ENCODE data around the gene ZFPL1. TPM values are rescaled to one million over a fixed set of nuclear protein-coding genes. Genes with fewer than 3 reads are reported as not detected.

ZFPL1 gene
- total RNA-seq, 1 donor from 2014 or later = 46.2 TPM

DNA sequence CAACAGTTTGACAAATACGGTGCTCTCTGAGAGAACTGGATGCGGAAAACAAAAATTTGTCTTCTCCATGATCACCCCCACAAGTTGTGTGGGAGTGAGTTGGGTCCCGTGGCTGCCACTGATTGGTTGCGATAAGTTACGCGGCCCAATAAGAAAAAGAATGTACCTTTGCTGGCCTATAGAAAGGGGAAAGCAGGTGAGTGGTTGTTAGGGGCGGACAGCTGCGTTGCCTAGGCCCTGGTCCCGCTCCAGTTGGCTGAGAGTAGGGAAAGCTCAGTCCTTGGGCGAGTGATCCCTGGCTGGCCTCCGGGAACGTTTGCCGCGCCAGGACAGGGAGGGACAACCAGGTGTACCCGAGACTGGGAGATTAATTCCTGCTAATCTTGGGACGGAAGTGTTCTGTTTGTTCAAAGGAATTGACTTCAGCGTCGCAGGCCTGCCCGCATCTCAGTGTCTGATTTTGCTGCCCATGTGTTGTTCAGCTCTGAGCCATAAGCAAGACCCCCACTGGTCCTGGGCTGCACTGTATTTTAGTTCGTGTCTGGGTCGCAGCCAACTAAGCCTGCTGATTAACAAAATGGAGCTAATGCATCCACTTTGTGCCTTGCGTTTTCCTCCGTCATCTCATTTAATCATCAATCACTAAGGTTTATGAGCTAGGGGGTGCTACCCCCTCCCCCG lies 51.1 kb downstream of the ZFPL1 start:
- peaks cover 30% of the 10 kb centered on the region for H3K4me1 Mint-ChIP-seq
- peak; percentile 71 to 84 for DNase-seq (ENCODE audit: low spot score in 2 of 2, unreplicated experiment in 2 of 2)
- peaks cover 3% of the 10 kb centered on the region for H3K27me3 Mint-ChIP-seq (ENCODE audit: low read depth)
- TF ChIP-seq, protein P1, sequence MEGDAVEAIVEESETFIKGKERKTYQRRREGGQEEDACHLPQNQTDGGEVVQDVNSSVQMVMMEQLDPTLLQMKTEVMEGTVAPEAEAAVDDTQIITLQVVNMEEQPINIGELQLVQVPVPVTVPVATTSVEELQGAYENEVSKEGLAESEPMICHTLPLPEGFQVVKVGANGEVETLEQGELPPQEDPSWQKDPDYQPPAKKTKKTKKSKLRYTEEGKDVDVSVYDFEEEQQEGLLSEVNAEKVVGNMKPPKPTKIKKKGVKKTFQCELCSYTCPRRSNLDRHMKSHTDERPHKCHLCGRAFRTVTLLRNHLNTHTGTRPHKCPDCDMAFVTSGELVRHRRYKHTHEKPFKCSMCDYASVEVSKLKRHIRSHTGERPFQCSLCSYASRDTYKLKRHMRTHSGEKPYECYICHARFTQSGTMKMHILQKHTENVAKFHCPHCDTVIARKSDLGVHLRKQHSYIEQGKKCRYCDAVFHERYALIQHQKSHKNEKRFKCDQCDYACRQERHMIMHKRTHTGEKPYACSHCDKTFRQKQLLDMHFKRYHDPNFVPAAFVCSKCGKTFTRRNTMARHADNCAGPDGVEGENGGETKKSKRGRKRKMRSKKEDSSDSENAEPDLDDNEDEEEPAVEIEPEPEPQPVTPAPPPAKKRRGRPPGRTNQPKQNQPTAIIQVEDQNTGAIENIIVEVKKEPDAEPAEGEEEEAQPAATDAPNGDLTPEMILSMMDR (IDR thresholded peaks at IDR 0.05; ENCODE audit: unreplicated experiment) = no peak
- no peaks in the 10 kb centered on the region for H3K9me3 Mint-ChIP-seq
- peak overlapping the region; percentile 100 for H3K27ac Mint-ChIP-seq
- peak overlapping the region; percentile 99 for H3K4me3 Mint-ChIP-seq
- H3K36me3 Mint-ChIP-seq = peaks cover 3% of the 10 kb centered on the region

DNA sequence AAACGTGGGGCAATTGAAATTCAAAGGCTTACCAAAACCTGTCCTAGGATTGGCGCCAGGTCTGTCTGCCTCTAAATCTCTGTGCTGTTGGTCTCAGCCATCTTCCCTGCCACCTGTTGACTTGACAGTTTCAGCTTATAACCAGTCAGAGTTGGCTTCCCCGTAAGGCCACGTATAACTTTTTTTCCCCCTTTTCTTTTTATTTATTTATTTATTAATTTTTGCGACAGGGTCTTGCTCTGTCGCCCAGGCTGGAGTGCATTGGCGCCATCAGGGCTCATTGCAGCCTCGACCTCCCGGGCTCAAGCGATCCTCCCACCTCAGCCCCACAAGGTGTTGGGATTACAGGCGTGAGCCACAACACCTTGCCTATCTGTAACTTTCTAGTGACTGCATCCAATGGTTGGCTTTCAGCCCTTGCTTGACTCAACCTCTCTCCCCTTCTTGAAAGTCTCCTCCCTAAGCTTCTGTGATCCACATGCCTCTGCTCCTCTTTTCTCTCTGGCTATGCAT lies 51.7 kb downstream of the ZFPL1 start:
- no peak for DNase-seq (ENCODE audit: low spot score in 2 of 2, unreplicated experiment in 2 of 2)
- Mint-ChIP-seq H3K4me1 (peaks cover 30% of the 10 kb centered on the region), H3K9me3 (no peaks in the 10 kb centered on the region), H3K27me3 (ENCODE audit: low read depth) (peaks cover 7% of the 10 kb centered on the region), H3K27ac (peak overlapping the region; percentile 100), H3K4me3 (peak overlapping the region; percentile 99), H3K36me3 (peaks cover 3% of the 10 kb centered on the region)
- TF ChIP-seq, protein P1 (IDR thresholded peaks at IDR 0.05; ENCODE audit: unreplicated experiment) = no peak

DNA sequence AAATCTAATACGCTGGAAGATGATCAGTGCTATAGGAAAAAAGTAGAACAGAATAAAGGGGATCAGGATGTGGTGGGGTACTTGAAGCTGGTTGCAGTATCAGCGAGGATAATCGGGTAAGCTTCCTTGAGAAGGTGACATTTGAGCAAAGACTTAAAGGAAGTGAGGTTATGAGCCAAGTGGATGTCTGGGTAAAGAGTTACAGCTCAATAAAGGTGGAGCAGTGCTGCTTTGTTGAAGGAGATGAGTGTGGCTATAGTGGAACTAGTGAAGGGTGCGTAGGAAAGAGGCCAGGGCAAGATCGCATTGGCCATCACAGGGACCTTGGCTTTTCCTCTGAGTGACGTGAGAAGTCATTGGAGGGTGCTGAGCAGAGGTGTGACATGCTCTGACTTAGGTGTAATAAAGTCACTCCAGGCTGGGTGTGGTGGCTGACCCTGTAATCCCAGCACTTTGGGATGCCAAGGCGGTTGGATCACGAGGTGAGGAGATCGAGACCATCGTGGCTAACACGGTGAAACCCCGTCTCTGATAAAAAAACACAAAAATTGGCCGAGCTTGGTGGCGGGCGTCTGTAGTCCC lies 52.6 kb downstream of the ZFPL1 start:
- no peaks in the 10 kb centered on the region for H3K36me3 Mint-ChIP-seq
- no peak for DNase-seq (ENCODE audit: low spot score in 2 of 2, unreplicated experiment in 2 of 2)
- peaks cover 16% of the 10 kb centered on the region for H3K27me3 Mint-ChIP-seq (ENCODE audit: low read depth)
- no peaks in the 10 kb centered on the region for H3K9me3 Mint-ChIP-seq
- peak overlapping the region; percentile 49 for H3K4me3 Mint-ChIP-seq
- H3K27ac Mint-ChIP-seq = peak overlapping the region; percentile 90
- TF ChIP-seq, protein P1 (IDR thresholded peaks at IDR 0.05; ENCODE audit: unreplicated experiment) = no peak
- peaks cover 30% of the 10 kb centered on the region for H3K4me1 Mint-ChIP-seq

Small RNAs within 50 kb of the gene (microRNA-seq; reads per million reads assigned to microRNA genes)
- gene MIR6751 = 1.8 reads per million

Other genes starting within 250 kb of the ZFPL1 start
- gene CDC42BPG, start 239.6 kb upstream of the ZFPL1 start, total RNA-seq = 24.6 to 30.1 TPM (median 25.0 TPM) in 3 replicates
- 84.9 to 94.5 TPM (median 86.8 TPM) in 3 replicates for gene EHD1, start 205.6 kb upstream of the ZFPL1 start, total RNA-seq
- 29.8 to 32.9 TPM (median 31.7 TPM) in 3 replicates for gene ATG2A, start 167.0 kb upstream of the ZFPL1 start, total RNA-seq
- 12.3 to 14.4 TPM (median 13.5 TPM) in 3 replicates for gene PPP2R5B, start 159.5 kb upstream of the ZFPL1 start, total RNA-seq
- gene GPHA2, start 148.3 kb upstream of the ZFPL1 start, total RNA-seq = not detected in 3 replicates
- not detected in 3 replicates for gene MAJIN, start 112.1 kb upstream of the ZFPL1 start, total RNA-seq
- gene BATF2, start 87.3 kb upstream of the ZFPL1 start, total RNA-seq = 1.5 to 1.9 TPM (median 1.7 TPM) in 3 replicates
- 79.9 to 87.3 TPM (median 84.4 TPM) in 3 replicates for gene ARL2, start 70.1 kb upstream of the ZFPL1 start, total RNA-seq
- 19.2 to 21.0 TPM (median 20.8 TPM) in 3 replicates for gene SNX15, start 56.8 kb upstream of the ZFPL1 start, total RNA-seq
- 15.3 to 16.3 TPM (median 16.1 TPM) in 3 replicates for gene SAC3D1, start 43.0 kb upstream of the ZFPL1 start, total RNA-seq
- 1.2 to 1.8 TPM (median 1.5 TPM) in 3 replicates for gene NAALADL1, start 25.7 kb upstream of the ZFPL1 start, total RNA-seq
- 16.4 to 17.0 TPM (median 16.5 TPM) in 3 replicates for gene CDCA5, start 182 bp upstream of the ZFPL1 start, total RNA-seq
- 95.7 to 114 TPM (median 113 TPM) in 3 replicates for gene VPS51, start 12.0 kb downstream of the ZFPL1 start, total RNA-seq
- gene TM7SF2, start 27.6 kb downstream of the ZFPL1 start, total RNA-seq = 73.4 to 75.6 TPM (median 74.2 TPM) in 3 replicates
- gene ZNHIT2, start 33.5 kb downstream of the ZFPL1 start, total RNA-seq = 6.7 to 7.5 TPM (median 7.3 TPM) in 3 replicates
- 710 to 765 TPM (median 760 TPM) in 3 replicates for gene FAU, start 37.9 kb downstream of the ZFPL1 start, total RNA-seq
- 41.3 to 45.3 TPM (median 43.8 TPM) in 3 replicates for gene MRPL49, start 38.1 kb downstream of the ZFPL1 start, total RNA-seq
- gene SYVN1, start 50.3 kb downstream of the ZFPL1 start, total RNA-seq = 45.4 to 52.6 TPM (median 47.8 TPM) in 3 replicates
- gene SPDYC, start 86.0 kb downstream of the ZFPL1 start, total RNA-seq = not detected in 3 replicates
- gene CAPN1, start 97.7 kb downstream of the ZFPL1 start, total RNA-seq = 176 to 196 TPM (median 192 TPM) in 3 replicates
- 14.1 to 16.1 TPM (median 14.6 TPM) in 3 replicates for gene POLA2, start 177.7 kb downstream of the ZFPL1 start, total RNA-seq
- 10.9 to 12.3 TPM (median 11.7 TPM) in 3 replicates for gene CDC42EP2, start 230.6 kb downstream of the ZFPL1 start, total RNA-seq
- gene DPF2, start 249.6 kb downstream of the ZFPL1 start, total RNA-seq = 80.1 to 85.3 TPM (median 81.3 TPM) in 3 replicates